Testis (tissue), 2 donors: ENCODE data around the gene GRAMD1C.

Experiments
- POLR2A ChIP-seq: fragments of 450-650 bp; IDR thresholded peaks from one replicate; pipeline ENCODE4 v1.6.1; 2017; ENCODE audit warnings: antibody characterized with exemption, mild to moderate bottlenecking, moderate library complexity
- TF ChIP-seq, protein P1 (sequence below), 3 experiments: fragments of 450-650 bp in 2 of 3; fragments of 200-600 bp in 1 of 3; sonication (generic) in 1 of 3; IDR thresholded peaks; one replicate each; pipeline ENCODE4 v1.5.1; 2016 to 2019; ENCODE audit warnings: antibody characterized with exemption in 3 of 3, mild to moderate bottlenecking in 2 of 3, moderate library complexity in 1 of 3

DNA sequence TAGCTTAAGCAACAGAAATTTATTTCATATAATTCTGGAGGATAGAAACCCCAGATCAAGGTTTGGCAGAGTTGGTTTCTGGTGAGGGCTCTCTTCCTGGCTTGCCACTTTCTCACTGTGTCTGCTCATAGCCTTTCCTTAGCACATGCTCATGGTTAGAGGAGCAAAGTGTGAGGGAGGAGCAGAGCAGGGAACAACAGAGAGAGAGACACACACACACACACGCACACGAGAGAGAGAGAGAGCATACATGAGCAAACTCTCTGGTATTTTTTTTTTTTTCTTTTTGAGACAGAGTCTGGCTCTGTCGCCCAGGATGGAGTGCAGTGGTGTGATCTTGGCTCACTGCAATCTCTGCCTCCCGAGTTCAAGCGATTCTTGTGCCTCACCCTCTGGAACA, 72.4 kb downstream of the GRAMD1C start:
- TF ChIP-seq POLR2A: no peak
- TF ChIP-seq, protein P1, sequence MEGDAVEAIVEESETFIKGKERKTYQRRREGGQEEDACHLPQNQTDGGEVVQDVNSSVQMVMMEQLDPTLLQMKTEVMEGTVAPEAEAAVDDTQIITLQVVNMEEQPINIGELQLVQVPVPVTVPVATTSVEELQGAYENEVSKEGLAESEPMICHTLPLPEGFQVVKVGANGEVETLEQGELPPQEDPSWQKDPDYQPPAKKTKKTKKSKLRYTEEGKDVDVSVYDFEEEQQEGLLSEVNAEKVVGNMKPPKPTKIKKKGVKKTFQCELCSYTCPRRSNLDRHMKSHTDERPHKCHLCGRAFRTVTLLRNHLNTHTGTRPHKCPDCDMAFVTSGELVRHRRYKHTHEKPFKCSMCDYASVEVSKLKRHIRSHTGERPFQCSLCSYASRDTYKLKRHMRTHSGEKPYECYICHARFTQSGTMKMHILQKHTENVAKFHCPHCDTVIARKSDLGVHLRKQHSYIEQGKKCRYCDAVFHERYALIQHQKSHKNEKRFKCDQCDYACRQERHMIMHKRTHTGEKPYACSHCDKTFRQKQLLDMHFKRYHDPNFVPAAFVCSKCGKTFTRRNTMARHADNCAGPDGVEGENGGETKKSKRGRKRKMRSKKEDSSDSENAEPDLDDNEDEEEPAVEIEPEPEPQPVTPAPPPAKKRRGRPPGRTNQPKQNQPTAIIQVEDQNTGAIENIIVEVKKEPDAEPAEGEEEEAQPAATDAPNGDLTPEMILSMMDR (IDR thresholded peaks at IDR 0.05): no peak
